PC-3 (cell line): ENCODE results near the gene GRIN2D. TPM values are rescaled to one million over a fixed set of nuclear protein-coding genes. Genes with fewer than 3 reads are reported as not detected.

Source experiments
- ATAC-seq: fragments of 200-7000 bp; cut with Tn5 transposase; 2 replicates; pipeline ENCODE4 v1.9.1; 2020; ENCODE audit warnings: mild to moderate bottlenecking, moderate library complexity
- BruUV-seq: library from RNA; stranded (reverse); fragments of 400-500 nt; replicated peaks from 2 replicates; lab custom pipeline; 2021; lab: Mats Ljungman, UMichigan
- CTCF ChIA-PET: fragments of 300-600 bp; sonication (Branson Sonifier 250); formaldehyde crosslinking; loops from one replicate; lab custom pipeline; 2022; ENCODE audit warnings: antibody characterized with exemption; lab: Charles Lee
- POLR2A ChIA-PET: fragments of 300-600 bp; sonication (Branson Sonifier 250); formaldehyde crosslinking; loops from one replicate; lab custom pipeline; 2022; ENCODE audit warnings: antibody characterized with exemption; ENCODE audit not compliant: unreplicated experiment; lab: Charles Lee
- DNase-seq: peaks from one replicate; pipeline ENCODE4 v3.0.0-alpha.2; 2015
- H2AFZ ChIP-seq: fragments of 300-600 bp; sonication (generic); 2 replicates; pipeline ENCODE4 v1.6.0; 2016; ENCODE audit warnings: antibody characterized with exemption, low read length
- H3F3A ChIP-seq: fragments of 300-600 bp; sonication (generic); one replicate; pipeline ENCODE4 v1.6.0; 2017; ENCODE audit warnings: antibody characterized with exemption, low read length, control low read depth, mild to moderate bottlenecking; ENCODE audit not compliant: unreplicated experiment
- H3K27ac ChIP-seq: fragments of 300-600 bp; sonication (generic); 2 replicates; pipeline ENCODE4 v1.5.1; 2016; ENCODE audit warnings: mild to moderate bottlenecking, low read length
- H3K27me3 ChIP-seq: fragments of 300-600 bp; sonication (generic); 2 replicates; pipeline ENCODE4 v1.6.1; 2016; ENCODE audit warnings: low read length, mixed read lengths
- H3K36me3 ChIP-seq: fragments of 300-600 bp; sonication (generic); 2 replicates; pipeline ENCODE4 v1.6.1; 2016; ENCODE audit warnings: low read depth, mixed run types, low read length, mixed read lengths
- H3K4me1 ChIP-seq: fragments of 300-600 bp; sonication (generic); 2 replicates; pipeline ENCODE4 v1.5.1; 2016; ENCODE audit warnings: low read length; ENCODE audit not compliant: insufficient read depth
- H3K4me2 ChIP-seq: fragments of 300-600 bp; sonication (generic); 2 replicates; pipeline ENCODE4 v1.6.0; 2016; ENCODE audit warnings: low read length
- H3K4me3 ChIP-seq: fragments of 300-600 bp; sonication (generic); 2 replicates; pipeline ENCODE4 v1.5.1; 2016; ENCODE audit warnings: mild to moderate bottlenecking, low read length, mixed read lengths
- H3K79me2 ChIP-seq: fragments of 300-600 bp; sonication (generic); 2 replicates; pipeline ENCODE4 v1.6.1; 2017; ENCODE audit warnings: low read length, mixed read lengths
- H3K9ac ChIP-seq: fragments of 300-600 bp; sonication (generic); 2 replicates; pipeline ENCODE4 v1.6.0; 2016; ENCODE audit warnings: mild to moderate bottlenecking, low read length
- H3K9me2 ChIP-seq: fragments of 300-600 bp; sonication (generic); replicated peaks from 2 replicates; pipeline ENCODE4 v1.6.1; 2016; ENCODE audit warnings: mixed run types, low read length, mixed read lengths
- H3K9me3 ChIP-seq: fragments of 300-600 bp; sonication (generic); 2 replicates; pipeline ENCODE4 v1.6.1; 2016; ENCODE audit warnings: low read length, mixed read lengths
- H4K20me1 ChIP-seq: fragments of 300-600 bp; sonication (generic); 2 replicates; pipeline ENCODE4 v1.6.1; 2016; ENCODE audit warnings: low read length, mixed read lengths
- CTCF ChIP-seq: fragments of 300-600 bp; sonication (generic); conservative IDR thresholded peaks from 2 replicates; pipeline ENCODE4 v1.5.1; 2017; ENCODE audit warnings: antibody characterized with exemption, low read depth, mild to moderate bottlenecking, low read length
- EZH2 ChIP-seq: fragments of 300-600 bp; sonication (generic); IDR thresholded peaks from one replicate; pipeline ENCODE4 v1.6.1; 2017; ENCODE audit warnings: antibody characterized with exemption, mild to moderate bottlenecking, low read length; ENCODE audit not compliant: unreplicated experiment
- EZH2phosphoT487 ChIP-seq: fragments of 300-600 bp; sonication (generic); IDR thresholded peaks from 2 replicates; pipeline ENCODE4 v1.6.1; 2018; ENCODE audit warnings: mild to moderate bottlenecking, antibody characterized with exemption, low read length, borderline replicate concordance
- intact Hi-C: fragments of 100-400 bp; cut with micrococcal nuclease; formaldehyde crosslinking; loops from 2 replicates; pipeline ENCODE4 v1.9.0; 2023
- total RNA-seq: library from RNA; depleted of rRNA; stranded (reverse); fragments of >200 nt; gene quantifications from 2 replicates; pipeline ENCODE4 v1.2.3, GENCODE V29; 2014

GRIN2D gene
- total RNA-seq, 1 experiment from 2014 or later = 0.51 TPM

- Histone ChIP-seq H3K9ac (no peak overlapping the region), H3K27ac (no peak overlapping the region), H3K27me3 (no peaks in the 10 kb centered on the region), H2AFZ (no peak overlapping the region), H3K9me2 (no peaks in the 10 kb centered on the region), H3K4me1 (no peaks in the 10 kb centered on the region), H4K20me1 (no peaks in the 10 kb centered on the region), H3K79me2 (no peaks in the 10 kb centered on the region), H3F3A (no peaks in the 10 kb centered on the region), H3K36me3 (no peaks in the 10 kb centered on the region), H3K4me3 (no peak overlapping the region), H3K9me3 (no peaks in the 10 kb centered on the region), H3K4me2 (no peak overlapping the region)
- ChIA-PET CTCF (no interaction called here), POLR2A (interaction anchor here (0.6 kb wide), 1 partner anchor 233 kb away, joined by 3 read pairs; no protein-coding TSS in a partner anchor)
- DNase-seq (no peak), ATAC-seq (no peak)
- intact Hi-C loops = no loop called here
- TF ChIP-seq EZH2phosphoT487 (no peak), CTCF (no peak), EZH2 (no peak)
- BruUV-seq = no TSS peak
Measured at GRCh38 chr19:48350856-48351255, 42.6 kb upstream of the GRIN2D start.

GRCh38 chr19:48351341-48351752 is 42.1 kb upstream of the GRIN2D start:
- H3F3A ChIP-seq = no peaks in the 10 kb centered on the region
- H3K4me2 ChIP-seq = no peak overlapping the region
- no peaks in the 10 kb centered on the region for H3K27me3 ChIP-seq
- no peaks in the 10 kb centered on the region for H4K20me1 ChIP-seq
- no peaks in the 10 kb centered on the region for H3K9me2 ChIP-seq
- ATAC-seq (peak; percentile 70), DNase-seq (peak; percentile 67)
- intact Hi-C loops = no loop called here
- H3K4me3 ChIP-seq = no peak overlapping the region
- H3K4me1 ChIP-seq = no peaks in the 10 kb centered on the region
- POLR2A ChIA-PET = interaction anchor here (0.6 kb wide), 1 partner anchor 233 kb away, joined by 3 read pairs; no protein-coding TSS in a partner anchor
- H3K9me3 ChIP-seq = no peaks in the 10 kb centered on the region
- no TSS peak for BruUV-seq
- H3K79me2 ChIP-seq = no peaks in the 10 kb centered on the region
- no peak overlapping the region for H3K9ac ChIP-seq
- TF ChIP-seq EZH2phosphoT487 (no peak), EZH2 (no peak), CTCF (peak; percentile 77)
- no peak overlapping the region for H3K27ac ChIP-seq
- no peak overlapping the region for H2AFZ ChIP-seq
- CTCF ChIA-PET = no interaction called here
- no peaks in the 10 kb centered on the region for H3K36me3 ChIP-seq

- no peak for TF ChIP-seq EZH2
- TF ChIP-seq CTCF = no peak
- no peak for TF ChIP-seq EZH2phosphoT487
- no TSS peak for BruUV-seq
- H3F3A ChIP-seq = no peaks in the 10 kb centered on the region
- H3K27me3 ChIP-seq = no peaks in the 10 kb centered on the region
- H3K9me3 ChIP-seq = no peaks in the 10 kb centered on the region
- no peak overlapping the region for H2AFZ ChIP-seq
- ChIA-PET CTCF (no interaction called here), POLR2A (no interaction called here)
- no peak overlapping the region for H3K27ac ChIP-seq
- H3K36me3 ChIP-seq = no peaks in the 10 kb centered on the region
- H3K9me2 ChIP-seq = no peaks in the 10 kb centered on the region
- H3K9ac ChIP-seq = no peak overlapping the region
- intact Hi-C loops = no loop called here
- no peak overlapping the region for H3K4me2 ChIP-seq
- ATAC-seq = no peak
- no peaks in the 10 kb centered on the region for H3K79me2 ChIP-seq
- DNase-seq = peak; percentile 12
- no peak overlapping the region for H3K4me3 ChIP-seq
- no peaks in the 10 kb centered on the region for H4K20me1 ChIP-seq
- no peaks in the 10 kb centered on the region for H3K4me1 ChIP-seq
Measured at GRCh38 chr19:48353677-48354076, 39.8 kb upstream of the GRIN2D start.
